ENCODE results near the gene SLC1A3. TPM values are rescaled to one million over a fixed set of nuclear protein-coding genes. Genes with fewer than 3 reads are reported as not detected.

The SLC1A3 gene
- total RNA-seq, 1 donor from 2014 or later: 1.6 TPM

DNA sequence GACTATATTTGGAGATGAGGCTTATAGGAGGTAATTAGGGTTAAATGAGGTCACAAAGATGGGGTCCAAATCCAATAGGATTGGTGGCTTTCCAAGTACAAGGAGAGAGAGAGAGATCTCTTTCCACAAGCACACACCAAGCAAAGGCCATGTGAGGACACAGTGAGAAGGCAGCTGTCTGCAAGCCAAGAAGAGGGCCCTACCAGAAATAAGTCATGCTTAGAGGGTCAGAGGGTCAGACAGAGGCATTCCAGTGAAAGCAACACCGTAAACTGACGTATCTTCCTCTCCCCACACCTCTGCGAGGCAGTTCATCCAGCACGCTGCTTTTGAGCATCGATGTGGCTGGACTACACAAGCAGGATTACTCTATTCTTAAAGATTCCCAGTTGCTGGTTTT is 87.9 kb downstream of the SLC1A3 start:
- no peak for DNase-seq
- Mint-ChIP-seq H3K4me3 (ENCODE audit: unreplicated experiment) (no peak overlapping the region), H3K27ac (ENCODE audit: unreplicated experiment) (no peak overlapping the region), H3K9me3 (ENCODE audit: unreplicated experiment) (no peaks in the 10 kb centered on the region), H3K36me3 (ENCODE audit: unreplicated experiment) (no peaks in the 10 kb centered on the region), H3K4me1 (ENCODE audit: low read depth, unreplicated experiment) (peaks cover 13% of the 10 kb centered on the region), H3K27me3 (ENCODE audit: unreplicated experiment) (peaks cover 9% of the 10 kb centered on the region)
- TF ChIP-seq, protein P1, sequence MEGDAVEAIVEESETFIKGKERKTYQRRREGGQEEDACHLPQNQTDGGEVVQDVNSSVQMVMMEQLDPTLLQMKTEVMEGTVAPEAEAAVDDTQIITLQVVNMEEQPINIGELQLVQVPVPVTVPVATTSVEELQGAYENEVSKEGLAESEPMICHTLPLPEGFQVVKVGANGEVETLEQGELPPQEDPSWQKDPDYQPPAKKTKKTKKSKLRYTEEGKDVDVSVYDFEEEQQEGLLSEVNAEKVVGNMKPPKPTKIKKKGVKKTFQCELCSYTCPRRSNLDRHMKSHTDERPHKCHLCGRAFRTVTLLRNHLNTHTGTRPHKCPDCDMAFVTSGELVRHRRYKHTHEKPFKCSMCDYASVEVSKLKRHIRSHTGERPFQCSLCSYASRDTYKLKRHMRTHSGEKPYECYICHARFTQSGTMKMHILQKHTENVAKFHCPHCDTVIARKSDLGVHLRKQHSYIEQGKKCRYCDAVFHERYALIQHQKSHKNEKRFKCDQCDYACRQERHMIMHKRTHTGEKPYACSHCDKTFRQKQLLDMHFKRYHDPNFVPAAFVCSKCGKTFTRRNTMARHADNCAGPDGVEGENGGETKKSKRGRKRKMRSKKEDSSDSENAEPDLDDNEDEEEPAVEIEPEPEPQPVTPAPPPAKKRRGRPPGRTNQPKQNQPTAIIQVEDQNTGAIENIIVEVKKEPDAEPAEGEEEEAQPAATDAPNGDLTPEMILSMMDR (IDR thresholded peaks at IDR 0.05; ENCODE audit: partially characterized antibody, unreplicated experiment): no peak

GRCh38 chr5:36696059-36696673 is 89.8 kb downstream of the SLC1A3 start:
- H3K27me3 Mint-ChIP-seq (ENCODE audit: unreplicated experiment): peaks cover 8% of the 10 kb centered on the region
- TF ChIP-seq, protein P1 (IDR thresholded peaks at IDR 0.05; ENCODE audit: partially characterized antibody, unreplicated experiment): peak; percentile 60
- H3K4me3 Mint-ChIP-seq (ENCODE audit: unreplicated experiment): no peak overlapping the region
- H3K36me3 Mint-ChIP-seq (ENCODE audit: unreplicated experiment): no peaks in the 10 kb centered on the region
- no peak overlapping the region for H3K27ac Mint-ChIP-seq (ENCODE audit: unreplicated experiment)
- DNase-seq: peak; percentile 57
- peaks cover 10% of the 10 kb centered on the region for H3K4me1 Mint-ChIP-seq (ENCODE audit: low read depth, unreplicated experiment)
- H3K9me3 Mint-ChIP-seq (ENCODE audit: unreplicated experiment): no peaks in the 10 kb centered on the region

GRCh38 chr5:36698031-36698430 is 91.6 kb downstream of the SLC1A3 start:
- Mint-ChIP-seq H3K27me3 (ENCODE audit: unreplicated experiment) (peaks cover 6% of the 10 kb centered on the region), H3K27ac (ENCODE audit: unreplicated experiment) (no peak overlapping the region), H3K36me3 (ENCODE audit: unreplicated experiment) (no peaks in the 10 kb centered on the region), H3K9me3 (ENCODE audit: unreplicated experiment) (no peaks in the 10 kb centered on the region), H3K4me3 (ENCODE audit: unreplicated experiment) (no peak overlapping the region), H3K4me1 (ENCODE audit: low read depth, unreplicated experiment) (no peaks in the 10 kb centered on the region)
- no peak for DNase-seq
- TF ChIP-seq, protein P1 (IDR thresholded peaks at IDR 0.05; ENCODE audit: partially characterized antibody, unreplicated experiment): no peak

DNA sequence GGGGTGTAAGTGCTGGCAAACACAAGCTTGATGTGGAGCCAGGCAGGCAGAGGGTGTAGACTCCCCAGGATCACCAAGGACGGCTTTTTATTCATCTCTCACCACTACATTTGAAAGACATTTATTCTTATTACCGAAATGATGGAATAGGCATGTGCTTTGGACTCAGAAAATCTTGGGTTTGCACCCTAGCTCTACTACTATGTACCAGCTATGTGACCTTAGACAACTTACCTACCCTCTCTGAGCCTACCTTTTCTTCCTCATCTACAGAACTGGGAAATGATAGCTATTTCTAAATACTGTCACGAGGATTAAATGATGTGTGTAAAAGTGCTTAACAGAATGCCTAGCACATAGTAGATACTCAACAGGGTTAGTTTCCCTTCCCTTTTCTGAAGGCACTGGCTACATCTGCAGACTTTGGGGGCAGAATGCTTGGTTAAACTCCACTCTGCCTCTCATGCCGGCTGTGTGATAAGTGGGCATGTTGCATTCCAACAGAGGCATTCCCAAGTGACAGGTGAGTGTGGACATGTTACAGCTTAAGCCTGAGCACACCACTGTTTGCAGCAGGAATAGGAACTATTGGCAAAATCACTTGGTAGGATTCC is 94.8 kb downstream of the SLC1A3 start:
- no peak for DNase-seq
- Mint-ChIP-seq H3K9me3 (ENCODE audit: unreplicated experiment) (peaks cover 3% of the 10 kb centered on the region), H3K4me3 (ENCODE audit: unreplicated experiment) (no peak overlapping the region), H3K27ac (ENCODE audit: unreplicated experiment) (no peak overlapping the region), H3K36me3 (ENCODE audit: unreplicated experiment) (no peaks in the 10 kb centered on the region), H3K4me1 (ENCODE audit: low read depth, unreplicated experiment) (peaks cover 14% of the 10 kb centered on the region), H3K27me3 (ENCODE audit: unreplicated experiment) (peaks cover 4% of the 10 kb centered on the region)
- TF ChIP-seq, protein P1 (IDR thresholded peaks at IDR 0.05; ENCODE audit: partially characterized antibody, unreplicated experiment): no peak

- Mint-ChIP-seq H3K4me3 (ENCODE audit: unreplicated experiment) (no peak overlapping the region), H3K27me3 (ENCODE audit: unreplicated experiment) (peaks cover 1% of the 10 kb centered on the region), H3K27ac (ENCODE audit: unreplicated experiment) (no peak overlapping the region), H3K36me3 (ENCODE audit: unreplicated experiment) (no peaks in the 10 kb centered on the region), H3K4me1 (ENCODE audit: low read depth, unreplicated experiment) (peaks cover 14% of the 10 kb centered on the region), H3K9me3 (ENCODE audit: unreplicated experiment) (peaks cover 3% of the 10 kb centered on the region)
- DNase-seq: no peak
- TF ChIP-seq, protein P1 (IDR thresholded peaks at IDR 0.05; ENCODE audit: partially characterized antibody, unreplicated experiment): no peak
Observed at GRCh38 chr5:36703245-36703860, 96.9 kb downstream of the SLC1A3 start.
